WTC11 (cell line): ENCODE data around the gene ERC2. TPM values are rescaled to one million over a fixed set of nuclear protein-coding genes. Genes with fewer than 3 reads are reported as not detected.

Source experiments
- ATAC-seq: fragments of 200-7000 bp; cut with Tn5 transposase; 2 replicates; pipeline ENCODE4 v1.10.0; 2021; ENCODE audit warnings: mild to moderate bottlenecking, moderate library complexity
- CTCF ChIA-PET: fragments of 300-600 bp; sonication (Branson Sonifier 250); formaldehyde crosslinking; loops from one replicate; lab custom pipeline; 2021; ENCODE audit warnings: antibody characterized with exemption; lab: Charles Lee
- POLR2A ChIA-PET: fragments of 350-600 bp; sonication (Branson Sonifier 250); formaldehyde crosslinking; loops from one replicate; lab custom pipeline; 2021; ENCODE audit warnings: antibody characterized with exemption; lab: Charles Lee
- DNase-seq: peaks from one replicate; pipeline ENCODE4 v3.0.0; 2021; ENCODE audit warnings: low spot score
- H3K27ac Mint-ChIP-seq: 2 replicates; pipeline ENCODE4 v1.8.0; 2021; ENCODE audit warnings: mixed read lengths
- H3K27me3 Mint-ChIP-seq: 2 replicates; pipeline ENCODE4 v1.8.0; 2021; ENCODE audit warnings: low read depth, mild to moderate bottlenecking, moderate library complexity, mixed read lengths
- H3K36me3 Mint-ChIP-seq: 2 replicates; pipeline ENCODE4 v1.8.0; 2021; ENCODE audit warnings: mixed read lengths
- H3K4me1 Mint-ChIP-seq: 2 replicates; pipeline ENCODE4 v1.8.0; 2022; ENCODE audit warnings: mixed read lengths
- H3K4me3 Mint-ChIP-seq: 2 replicates; pipeline ENCODE4 v1.8.0; 2021; ENCODE audit warnings: mild to moderate bottlenecking, moderate library complexity, mixed read lengths
- H3K9me3 Mint-ChIP-seq: 2 replicates; pipeline ENCODE4 v1.8.0; 2021; ENCODE audit warnings: mixed read lengths
- CBFB ChIP-seq: sonication (generic); formaldehyde crosslinking; IDR thresholded peaks from 2 replicates; pipeline ENCODE4 v1.8.1; 2022; ENCODE audit warnings: mild to moderate bottlenecking, low read depth, missing genetic modification reagents
- GABPB1 ChIP-seq: sonication (generic); formaldehyde crosslinking; IDR thresholded peaks from 2 replicates; pipeline ENCODE4 v1.8.1; 2023; ENCODE audit warnings: mild to moderate bottlenecking, missing genetic modification reagents
- IRF2 ChIP-seq: sonication (generic); formaldehyde crosslinking; IDR thresholded peaks from 2 replicates; pipeline ENCODE4 v1.8.0; 2022; ENCODE audit warnings: low read depth, missing genetic modification reagents, borderline replicate concordance
- NR3C1 ChIP-seq: sonication (generic); formaldehyde crosslinking; conservative IDR thresholded peaks from 2 replicates; pipeline ENCODE4 v1.8.1; 2023; ENCODE audit warnings: low read depth, mild to moderate bottlenecking, missing genetic modification reagents
- OVOL2 ChIP-seq: fragments of 250-450 bp; sonication (Bioruptor Pico); IDR thresholded peaks from 2 replicates; pipeline ENCODE4 v1.9.0; 2021; ENCODE audit warnings: mild to moderate bottlenecking, borderline replicate concordance
- TCF7 ChIP-seq: sonication (generic); formaldehyde crosslinking; IDR thresholded peaks from 2 replicates; pipeline ENCODE4 v1.8.0; 2022; ENCODE audit warnings: mild to moderate bottlenecking, low read depth, missing genetic modification reagents, moderate library complexity
- TP53 ChIP-seq: sonication (generic); formaldehyde crosslinking; IDR thresholded peaks from 2 replicates; pipeline ENCODE4 v1.8.1; 2023; ENCODE audit warnings: mild to moderate bottlenecking, missing genetic modification reagents
- ZBTB21 ChIP-seq: sonication (generic); formaldehyde crosslinking; IDR thresholded peaks from 2 replicates; pipeline ENCODE4 v1.8.1; 2023; ENCODE audit warnings: mild to moderate bottlenecking, missing genetic modification reagents, borderline replicate concordance
- ZNF121 ChIP-seq: sonication (generic); formaldehyde crosslinking; IDR thresholded peaks from 2 replicates; pipeline ENCODE4 v1.8.0; 2023; ENCODE audit warnings: missing genetic modification reagents
- ZNF219 ChIP-seq: sonication (generic); formaldehyde crosslinking; IDR thresholded peaks from 2 replicates; pipeline ENCODE4 v1.8.0; 2023; ENCODE audit warnings: missing genetic modification reagents, mild to moderate bottlenecking, borderline replicate concordance
- ZNF263 ChIP-seq: sonication (generic); formaldehyde crosslinking; IDR thresholded peaks from 2 replicates; pipeline ENCODE4 v1.8.1; 2022; ENCODE audit warnings: low read depth, mild to moderate bottlenecking, moderate library complexity, missing genetic modification reagents
- ZNF416 ChIP-seq: fragments of 250-450 bp; sonication (Bioruptor Pico); IDR thresholded peaks from 2 replicates; pipeline ENCODE4 v1.9.0; 2021; ENCODE audit warnings: mild to moderate bottlenecking, inconsistent platforms
- total RNA-seq: library from RNA; stranded (reverse); gene quantifications from 3 replicates; pipeline ENCODE4 v1.2.3, GENCODE V29; 2021
- TF ChIP-seq, protein P1 (sequence below): fragments of 250-450 bp; sonication (Bioruptor Pico); IDR thresholded peaks from 2 replicates; pipeline ENCODE4 v1.9.0; 2021; ENCODE audit warnings: mild to moderate bottlenecking, borderline replicate concordance
- TF ChIP-seq, protein P2 (sequence below): sonication (generic); formaldehyde crosslinking; IDR thresholded peaks from 2 replicates; pipeline ENCODE4 v1.8.0; 2023; ENCODE audit warnings: mild to moderate bottlenecking, missing genetic modification reagents
- TF ChIP-seq, protein P3 (sequence below): sonication (generic); formaldehyde crosslinking; IDR thresholded peaks from 2 replicates; pipeline ENCODE4 v1.8.1; 2023; ENCODE audit warnings: mild to moderate bottlenecking, missing genetic modification reagents
- TF ChIP-seq, protein P4 (sequence below): sonication (generic); formaldehyde crosslinking; IDR thresholded peaks from 2 replicates; pipeline ENCODE4 v1.8.0; 2022; ENCODE audit warnings: missing genetic modification reagents
- TF ChIP-seq, protein P5 (sequence below): fragments of 250-450 bp; sonication (Bioruptor Pico); IDR thresholded peaks from 2 replicates; pipeline ENCODE4 v1.8.0; 2021; ENCODE audit warnings: mild to moderate bottlenecking
- TF ChIP-seq, protein P6 (sequence below): sonication (generic); formaldehyde crosslinking; IDR thresholded peaks from 2 replicates; pipeline ENCODE4 v1.8.1; 2022; ENCODE audit warnings: mild to moderate bottlenecking, missing genetic modification reagents, moderate library complexity, borderline replicate concordance
- TF ChIP-seq, protein P7 (sequence below): sonication (generic); formaldehyde crosslinking; IDR thresholded peaks from 2 replicates; pipeline ENCODE4 v1.8.0; 2022; ENCODE audit warnings: mild to moderate bottlenecking, missing genetic modification reagents

ERC2 gene
- total RNA-seq, 1 experiment from 2014 or later, result 23.5 TPM

DNA sequence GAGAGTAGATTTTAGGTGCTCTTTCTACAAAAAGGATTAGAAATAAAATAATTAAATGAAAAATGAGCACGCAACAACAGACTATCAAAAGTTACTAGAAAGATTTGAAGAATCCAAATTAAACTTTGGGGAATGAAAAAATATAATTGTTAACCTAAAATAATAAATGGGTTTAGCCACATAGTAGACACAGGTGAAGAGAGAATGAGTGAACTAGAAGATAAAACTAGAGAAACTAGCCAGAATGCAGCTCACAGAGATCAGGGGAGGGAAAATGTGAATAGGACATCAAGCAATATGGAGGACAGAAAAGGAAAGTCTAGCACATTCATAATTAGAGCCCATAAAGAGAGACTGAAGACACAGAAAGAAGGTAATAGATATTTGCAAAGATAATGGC is 670.5 kb downstream of the ERC2 start:
- Mint-ChIP-seq H3K27ac (no peak overlapping the region), H3K4me1 (no peaks in the 10 kb centered on the region), H3K36me3 (peaks cover 3% of the 10 kb centered on the region; the same call in 1 of the 2 replicates), H3K9me3 (peaks cover 7% of the 10 kb centered on the region), H3K27me3 (no peaks in the 10 kb centered on the region), H3K4me3 (no peak overlapping the region)
- no peak for DNase-seq
- ATAC-seq, result no peak
- ChIA-PET CTCF (no interaction called here), POLR2A (no interaction called here)
- TF ChIP-seq OVOL2, result no peak
- TF ChIP-seq ZNF416, result no peak
- TF ChIP-seq IRF2 (CRISPR knock-in tag), result no peak
- TF ChIP-seq, protein P1, sequence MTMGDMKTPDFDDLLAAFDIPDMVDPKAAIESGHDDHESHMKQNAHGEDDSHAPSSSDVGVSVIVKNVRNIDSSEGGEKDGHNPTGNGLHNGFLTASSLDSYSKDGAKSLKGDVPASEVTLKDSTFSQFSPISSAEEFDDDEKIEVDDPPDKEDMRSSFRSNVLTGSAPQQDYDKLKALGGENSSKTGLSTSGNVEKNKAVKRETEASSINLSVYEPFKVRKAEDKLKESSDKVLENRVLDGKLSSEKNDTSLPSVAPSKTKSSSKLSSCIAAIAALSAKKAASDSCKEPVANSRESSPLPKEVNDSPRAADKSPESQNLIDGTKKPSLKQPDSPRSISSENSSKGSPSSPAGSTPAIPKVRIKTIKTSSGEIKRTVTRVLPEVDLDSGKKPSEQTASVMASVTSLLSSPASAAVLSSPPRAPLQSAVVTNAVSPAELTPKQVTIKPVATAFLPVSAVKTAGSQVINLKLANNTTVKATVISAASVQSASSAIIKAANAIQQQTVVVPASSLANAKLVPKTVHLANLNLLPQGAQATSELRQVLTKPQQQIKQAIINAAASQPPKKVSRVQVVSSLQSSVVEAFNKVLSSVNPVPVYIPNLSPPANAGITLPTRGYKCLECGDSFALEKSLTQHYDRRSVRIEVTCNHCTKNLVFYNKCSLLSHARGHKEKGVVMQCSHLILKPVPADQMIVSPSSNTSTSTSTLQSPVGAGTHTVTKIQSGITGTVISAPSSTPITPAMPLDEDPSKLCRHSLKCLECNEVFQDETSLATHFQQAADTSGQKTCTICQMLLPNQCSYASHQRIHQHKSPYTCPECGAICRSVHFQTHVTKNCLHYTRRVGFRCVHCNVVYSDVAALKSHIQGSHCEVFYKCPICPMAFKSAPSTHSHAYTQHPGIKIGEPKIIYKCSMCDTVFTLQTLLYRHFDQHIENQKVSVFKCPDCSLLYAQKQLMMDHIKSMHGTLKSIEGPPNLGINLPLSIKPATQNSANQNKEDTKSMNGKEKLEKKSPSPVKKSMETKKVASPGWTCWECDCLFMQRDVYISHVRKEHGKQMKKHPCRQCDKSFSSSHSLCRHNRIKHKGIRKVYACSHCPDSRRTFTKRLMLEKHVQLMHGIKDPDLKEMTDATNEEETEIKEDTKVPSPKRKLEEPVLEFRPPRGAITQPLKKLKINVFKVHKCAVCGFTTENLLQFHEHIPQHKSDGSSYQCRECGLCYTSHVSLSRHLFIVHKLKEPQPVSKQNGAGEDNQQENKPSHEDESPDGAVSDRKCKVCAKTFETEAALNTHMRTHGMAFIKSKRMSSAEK (CRISPR knock-in tag), result no peak
- TF ChIP-seq ZNF121, result no peak
- TF ChIP-seq, protein P2, sequence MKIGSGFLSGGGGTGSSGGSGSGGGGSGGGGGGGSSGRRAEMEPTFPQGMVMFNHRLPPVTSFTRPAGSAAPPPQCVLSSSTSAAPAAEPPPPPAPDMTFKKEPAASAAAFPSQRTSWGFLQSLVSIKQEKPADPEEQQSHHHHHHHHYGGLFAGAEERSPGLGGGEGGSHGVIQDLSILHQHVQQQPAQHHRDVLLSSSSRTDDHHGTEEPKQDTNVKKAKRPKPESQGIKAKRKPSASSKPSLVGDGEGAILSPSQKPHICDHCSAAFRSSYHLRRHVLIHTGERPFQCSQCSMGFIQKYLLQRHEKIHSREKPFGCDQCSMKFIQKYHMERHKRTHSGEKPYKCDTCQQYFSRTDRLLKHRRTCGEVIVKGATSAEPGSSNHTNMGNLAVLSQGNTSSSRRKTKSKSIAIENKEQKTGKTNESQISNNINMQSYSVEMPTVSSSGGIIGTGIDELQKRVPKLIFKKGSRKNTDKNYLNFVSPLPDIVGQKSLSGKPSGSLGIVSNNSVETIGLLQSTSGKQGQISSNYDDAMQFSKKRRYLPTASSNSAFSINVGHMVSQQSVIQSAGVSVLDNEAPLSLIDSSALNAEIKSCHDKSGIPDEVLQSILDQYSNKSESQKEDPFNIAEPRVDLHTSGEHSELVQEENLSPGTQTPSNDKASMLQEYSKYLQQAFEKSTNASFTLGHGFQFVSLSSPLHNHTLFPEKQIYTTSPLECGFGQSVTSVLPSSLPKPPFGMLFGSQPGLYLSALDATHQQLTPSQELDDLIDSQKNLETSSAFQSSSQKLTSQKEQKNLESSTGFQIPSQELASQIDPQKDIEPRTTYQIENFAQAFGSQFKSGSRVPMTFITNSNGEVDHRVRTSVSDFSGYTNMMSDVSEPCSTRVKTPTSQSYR (CRISPR knock-in tag), result no peak
- no peak for TF ChIP-seq GABPB1 (CRISPR knock-in tag)
- no peak for TF ChIP-seq TP53
- TF ChIP-seq, protein P3, sequence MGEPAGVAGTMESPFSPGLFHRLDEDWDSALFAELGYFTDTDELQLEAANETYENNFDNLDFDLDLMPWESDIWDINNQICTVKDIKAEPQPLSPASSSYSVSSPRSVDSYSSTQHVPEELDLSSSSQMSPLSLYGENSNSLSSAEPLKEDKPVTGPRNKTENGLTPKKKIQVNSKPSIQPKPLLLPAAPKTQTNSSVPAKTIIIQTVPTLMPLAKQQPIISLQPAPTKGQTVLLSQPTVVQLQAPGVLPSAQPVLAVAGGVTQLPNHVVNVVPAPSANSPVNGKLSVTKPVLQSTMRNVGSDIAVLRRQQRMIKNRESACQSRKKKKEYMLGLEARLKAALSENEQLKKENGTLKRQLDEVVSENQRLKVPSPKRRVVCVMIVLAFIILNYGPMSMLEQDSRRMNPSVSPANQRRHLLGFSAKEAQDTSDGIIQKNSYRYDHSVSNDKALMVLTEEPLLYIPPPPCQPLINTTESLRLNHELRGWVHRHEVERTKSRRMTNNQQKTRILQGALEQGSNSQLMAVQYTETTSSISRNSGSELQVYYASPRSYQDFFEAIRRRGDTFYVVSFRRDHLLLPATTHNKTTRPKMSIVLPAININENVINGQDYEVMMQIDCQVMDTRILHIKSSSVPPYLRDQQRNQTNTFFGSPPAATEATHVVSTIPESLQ (CRISPR knock-in tag), result no peak
- TF ChIP-seq, protein P4, sequence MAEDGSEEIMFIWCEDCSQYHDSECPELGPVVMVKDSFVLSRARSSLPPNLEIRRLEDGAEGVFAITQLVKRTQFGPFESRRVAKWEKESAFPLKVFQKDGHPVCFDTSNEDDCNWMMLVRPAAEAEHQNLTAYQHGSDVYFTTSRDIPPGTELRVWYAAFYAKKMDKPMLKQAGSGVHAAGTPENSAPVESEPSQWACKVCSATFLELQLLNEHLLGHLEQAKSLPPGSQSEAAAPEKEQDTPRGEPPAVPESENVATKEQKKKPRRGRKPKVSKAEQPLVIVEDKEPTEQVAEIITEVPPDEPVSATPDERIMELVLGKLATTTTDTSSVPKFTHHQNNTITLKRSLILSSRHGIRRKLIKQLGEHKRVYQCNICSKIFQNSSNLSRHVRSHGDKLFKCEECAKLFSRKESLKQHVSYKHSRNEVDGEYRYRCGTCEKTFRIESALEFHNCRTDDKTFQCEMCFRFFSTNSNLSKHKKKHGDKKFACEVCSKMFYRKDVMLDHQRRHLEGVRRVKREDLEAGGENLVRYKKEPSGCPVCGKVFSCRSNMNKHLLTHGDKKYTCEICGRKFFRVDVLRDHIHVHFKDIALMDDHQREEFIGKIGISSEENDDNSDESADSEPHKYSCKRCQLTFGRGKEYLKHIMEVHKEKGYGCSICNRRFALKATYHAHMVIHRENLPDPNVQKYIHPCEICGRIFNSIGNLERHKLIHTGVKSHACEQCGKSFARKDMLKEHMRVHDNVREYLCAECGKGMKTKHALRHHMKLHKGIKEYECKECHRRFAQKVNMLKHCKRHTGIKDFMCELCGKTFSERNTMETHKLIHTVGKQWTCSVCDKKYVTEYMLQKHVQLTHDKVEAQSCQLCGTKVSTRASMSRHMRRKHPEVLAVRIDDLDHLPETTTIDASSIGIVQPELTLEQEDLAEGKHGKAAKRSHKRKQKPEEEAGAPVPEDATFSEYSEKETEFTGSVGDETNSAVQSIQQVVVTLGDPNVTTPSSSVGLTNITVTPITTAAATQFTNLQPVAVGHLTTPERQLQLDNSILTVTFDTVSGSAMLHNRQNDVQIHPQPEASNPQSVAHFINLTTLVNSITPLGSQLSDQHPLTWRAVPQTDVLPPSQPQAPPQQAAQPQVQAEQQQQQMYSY (CRISPR knock-in tag), result no peak
- no peak for TF ChIP-seq NR3C1 (CRISPR knock-in tag)

DNA sequence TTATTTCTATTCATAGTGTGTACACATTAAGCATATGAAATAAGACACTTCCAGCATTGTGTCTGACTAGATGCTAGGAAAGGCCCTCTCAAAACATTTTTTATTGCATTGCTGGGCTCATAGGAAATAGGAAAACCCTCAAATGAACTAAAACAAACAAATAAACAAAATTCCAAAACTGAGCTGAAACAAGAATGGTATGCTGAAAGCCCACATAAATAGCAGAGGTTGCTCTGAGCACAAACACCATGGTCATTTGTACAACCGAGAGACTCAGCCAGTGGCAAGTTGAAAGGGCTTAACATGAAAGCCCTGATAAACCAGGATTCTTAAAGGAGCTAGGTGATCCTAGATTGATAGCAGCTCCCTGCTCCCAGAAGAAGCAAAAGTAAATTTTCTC is 671.2 kb downstream of the ERC2 start:
- peaks cover 3% of the 10 kb centered on the region; the same call in 1 of the 2 replicates for H3K36me3 Mint-ChIP-seq
- DNase-seq (no peak), ATAC-seq (no peak)
- POLR2A ChIA-PET, result no interaction called here
- no peaks in the 10 kb centered on the region for H3K27me3 Mint-ChIP-seq
- peaks cover 4% of the 10 kb centered on the region; the same call in 1 of the 2 replicates for H3K4me1 Mint-ChIP-seq
- H3K4me3 Mint-ChIP-seq, result no peak overlapping the region
- peaks cover 7% of the 10 kb centered on the region for H3K9me3 Mint-ChIP-seq
- no peak overlapping the region for H3K27ac Mint-ChIP-seq
- CTCF ChIA-PET, result no interaction called here
- TF ChIP-seq, protein P5, sequence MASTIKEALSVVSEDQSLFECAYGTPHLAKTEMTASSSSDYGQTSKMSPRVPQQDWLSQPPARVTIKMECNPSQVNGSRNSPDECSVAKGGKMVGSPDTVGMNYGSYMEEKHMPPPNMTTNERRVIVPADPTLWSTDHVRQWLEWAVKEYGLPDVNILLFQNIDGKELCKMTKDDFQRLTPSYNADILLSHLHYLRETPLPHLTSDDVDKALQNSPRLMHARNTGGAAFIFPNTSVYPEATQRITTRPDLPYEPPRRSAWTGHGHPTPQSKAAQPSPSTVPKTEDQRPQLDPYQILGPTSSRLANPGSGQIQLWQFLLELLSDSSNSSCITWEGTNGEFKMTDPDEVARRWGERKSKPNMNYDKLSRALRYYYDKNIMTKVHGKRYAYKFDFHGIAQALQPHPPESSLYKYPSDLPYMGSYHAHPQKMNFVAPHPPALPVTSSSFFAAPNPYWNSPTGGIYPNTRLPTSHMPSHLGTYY (CRISPR knock-in tag), result no peak
- TF ChIP-seq ZNF263 (CRISPR knock-in tag), result no peak
- no peak for TF ChIP-seq ZBTB21 (CRISPR knock-in tag)
- TF ChIP-seq, protein P6, sequence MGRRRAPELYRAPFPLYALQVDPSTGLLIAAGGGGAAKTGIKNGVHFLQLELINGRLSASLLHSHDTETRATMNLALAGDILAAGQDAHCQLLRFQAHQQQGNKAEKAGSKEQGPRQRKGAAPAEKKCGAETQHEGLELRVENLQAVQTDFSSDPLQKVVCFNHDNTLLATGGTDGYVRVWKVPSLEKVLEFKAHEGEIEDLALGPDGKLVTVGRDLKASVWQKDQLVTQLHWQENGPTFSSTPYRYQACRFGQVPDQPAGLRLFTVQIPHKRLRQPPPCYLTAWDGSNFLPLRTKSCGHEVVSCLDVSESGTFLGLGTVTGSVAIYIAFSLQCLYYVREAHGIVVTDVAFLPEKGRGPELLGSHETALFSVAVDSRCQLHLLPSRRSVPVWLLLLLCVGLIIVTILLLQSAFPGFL (CRISPR knock-in tag), result no peak
- TF ChIP-seq ZNF219, result no peak
- TF ChIP-seq, protein P7, sequence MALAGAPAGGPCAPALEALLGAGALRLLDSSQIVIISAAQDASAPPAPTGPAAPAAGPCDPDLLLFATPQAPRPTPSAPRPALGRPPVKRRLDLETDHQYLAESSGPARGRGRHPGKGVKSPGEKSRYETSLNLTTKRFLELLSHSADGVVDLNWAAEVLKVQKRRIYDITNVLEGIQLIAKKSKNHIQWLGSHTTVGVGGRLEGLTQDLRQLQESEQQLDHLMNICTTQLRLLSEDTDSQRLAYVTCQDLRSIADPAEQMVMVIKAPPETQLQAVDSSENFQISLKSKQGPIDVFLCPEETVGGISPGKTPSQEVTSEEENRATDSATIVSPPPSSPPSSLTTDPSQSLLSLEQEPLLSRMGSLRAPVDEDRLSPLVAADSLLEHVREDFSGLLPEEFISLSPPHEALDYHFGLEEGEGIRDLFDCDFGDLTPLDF (CRISPR knock-in tag), result no peak
- no peak for TF ChIP-seq TCF7
- no peak for TF ChIP-seq CBFB (CRISPR knock-in tag)
- TF ChIP-seq TP53, result no peak
